GM12878 (cell line): ENCODE results near the gene CDKN2B-AS1.

Experiments
- ATF2 ChIP-seq: IDR thresholded peaks from 2 replicates; pipeline ENCODE4 v1.6.1; 2012; ENCODE audit warnings: low read length, inconsistent platforms
- ATF7 ChIP-seq: fragments of 450-650 bp; IDR thresholded peaks from 2 replicates; pipeline ENCODE4 v1.6.1; 2016; ENCODE audit warnings: low read depth, mild to moderate bottlenecking
- BHLHE40 ChIP-seq, 2 experiments: fragments of 450-650 bp in 1 of 2; IDR thresholded peaks; 2 replicates each; pipeline ENCODE4 v1.6.1; 2011 to 2017; ENCODE audit warnings: low read depth in 2 of 2, borderline replicate concordance in 1 of 2, improper control_type of control experiment in 1 of 2, low read length in 1 of 2, mild to moderate bottlenecking in 1 of 2
- MTA3 ChIP-seq: IDR thresholded peaks from 2 replicates; pipeline ENCODE4 v1.6.1; 2012; ENCODE audit warnings: low read length, inconsistent platforms, borderline replicate concordance
- NRF1 ChIP-seq: conservative IDR thresholded peaks from 2 replicates; pipeline ENCODE4 v1.6.1; 2011; ENCODE audit warnings: mild to moderate bottlenecking, low read depth, low read length, improper control_type of control experiment
- PML ChIP-seq: IDR thresholded peaks from 2 replicates; pipeline ENCODE4 v1.6.1; 2012; ENCODE audit warnings: low read length, inconsistent platforms
- TARDBP ChIP-seq: IDR thresholded peaks from 2 replicates; pipeline ENCODE4 v1.6.1; 2016; ENCODE audit warnings: borderline replicate concordance
- YY1 ChIP-seq: IDR thresholded peaks from 2 replicates; pipeline ENCODE4 v1.6.1; 2011; ENCODE audit warnings: low read depth, mild to moderate bottlenecking, low read length
- TF ChIP-seq, protein P1 (sequence below): IDR thresholded peaks from 2 replicates; pipeline ENCODE4 v1.6.1; 2011; ENCODE audit warnings: low read depth, mild to moderate bottlenecking, low read length, moderate library complexity, borderline replicate concordance; ENCODE audit errors: extremely low read depth

- TF ChIP-seq TARDBP (no peak), YY1 (no peak), PML (no peak), ATF2 (no peak), NRF1 (no peak), ATF7 (no peak), BHLHE40 (IDR thresholded peaks at IDR 0.05; ENCODE audit: borderline replicate concordance in 1 of 2, low read depth in 2 of 2, low read length in 1 of 2) (no peak), MTA3 (no peak)
- TF ChIP-seq, protein P1, sequence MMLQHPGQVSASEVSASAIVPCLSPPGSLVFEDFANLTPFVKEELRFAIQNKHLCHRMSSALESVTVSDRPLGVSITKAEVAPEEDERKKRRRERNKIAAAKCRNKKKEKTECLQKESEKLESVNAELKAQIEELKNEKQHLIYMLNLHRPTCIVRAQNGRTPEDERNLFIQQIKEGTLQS: no peak
These were observed 28.3 kb upstream of the CDKN2B-AS1 start for GRCh38 chr9:21966140-21966851.
